GM12875 (cell line): Measurements from ENCODE around the gene SUSD6.

ENCODE experiments used
- H3K4me3 ChIP-seq: one replicate; pipeline ENCODE4 v1.5.1; 2011; ENCODE audit warnings: low read depth, low read length, control low read depth
- CTCF ChIP-seq: IDR thresholded peaks from 2 replicates; pipeline ENCODE4 v1.5.1; 2011; ENCODE audit warnings: low read depth, mild to moderate bottlenecking, control low read depth, inconsistent platforms, low read length, moderate library complexity, borderline replicate concordance; ENCODE audit not compliant: insufficient read depth

The SUSD6 gene

GRCh38 chr14:69606258-69607184 lies 4.9 kb upstream of the SUSD6 start:
- TF ChIP-seq CTCF: no peak
- H3K4me3 ChIP-seq: no peak overlapping the region

- no peak for TF ChIP-seq CTCF
- peak overlapping the region; percentile 26 for H3K4me3 ChIP-seq
Measured at GRCh38 chr14:69610020-69610873, 1.1 kb upstream of the SUSD6 start.

DNA sequence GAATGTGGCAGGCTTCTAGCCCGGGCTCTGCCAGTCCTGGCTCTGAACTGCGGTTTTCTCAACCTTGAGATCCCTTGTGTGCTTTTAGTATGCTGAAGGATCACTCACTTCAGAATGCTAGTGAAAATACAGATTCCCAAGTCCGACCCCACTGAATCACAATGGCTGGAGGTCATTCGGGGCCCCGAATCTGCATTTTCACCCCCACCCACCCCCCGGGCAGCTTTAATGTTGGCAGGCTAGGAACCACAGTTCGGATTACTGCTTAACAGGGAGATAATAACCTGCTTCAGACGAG lies 573 bp upstream of the SUSD6 start:
- no peak for TF ChIP-seq CTCF
- H3K4me3 ChIP-seq: peak overlapping the region; percentile 26

DNA sequence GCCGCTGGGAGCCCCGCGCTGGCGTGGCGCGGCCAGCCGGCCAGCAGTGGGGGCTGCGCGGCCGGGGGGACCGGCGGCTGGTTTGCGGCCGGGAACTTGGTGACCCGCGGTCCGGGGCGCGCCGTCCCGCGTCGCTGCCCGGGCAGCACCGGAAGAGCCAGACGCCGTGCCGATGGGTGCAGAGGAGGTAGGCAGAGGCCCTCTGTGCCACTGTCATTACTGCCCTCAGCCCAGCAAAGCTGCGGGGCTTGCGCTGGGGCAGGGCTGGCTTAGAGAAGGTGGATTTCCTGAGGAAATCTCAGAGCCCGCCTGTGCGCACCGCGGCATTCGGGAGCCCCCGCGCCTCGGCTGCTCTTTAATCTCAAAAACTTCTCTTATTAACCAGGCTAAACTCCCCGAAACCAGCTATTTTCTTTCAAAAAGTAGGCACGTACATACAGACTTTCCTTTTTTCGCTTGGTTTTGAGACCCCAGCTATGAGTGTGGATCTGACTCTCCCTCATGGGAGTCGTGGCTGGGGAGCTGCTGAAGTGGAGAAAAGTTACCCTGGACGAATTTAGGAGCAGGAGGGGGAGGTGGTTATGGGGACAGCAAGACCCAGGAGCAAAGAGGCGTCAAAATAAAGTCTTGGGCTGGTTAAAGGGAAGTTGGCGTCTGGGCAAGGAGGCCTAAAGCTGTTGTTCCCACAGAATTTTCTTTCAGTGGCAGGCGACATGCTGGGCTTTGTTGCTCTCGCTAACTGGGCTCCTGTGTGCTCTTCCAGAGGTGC lies 802 bp downstream of the SUSD6 start:
- H3K4me3 ChIP-seq: peak overlapping the region; percentile 59
- no peak for TF ChIP-seq CTCF

DNA sequence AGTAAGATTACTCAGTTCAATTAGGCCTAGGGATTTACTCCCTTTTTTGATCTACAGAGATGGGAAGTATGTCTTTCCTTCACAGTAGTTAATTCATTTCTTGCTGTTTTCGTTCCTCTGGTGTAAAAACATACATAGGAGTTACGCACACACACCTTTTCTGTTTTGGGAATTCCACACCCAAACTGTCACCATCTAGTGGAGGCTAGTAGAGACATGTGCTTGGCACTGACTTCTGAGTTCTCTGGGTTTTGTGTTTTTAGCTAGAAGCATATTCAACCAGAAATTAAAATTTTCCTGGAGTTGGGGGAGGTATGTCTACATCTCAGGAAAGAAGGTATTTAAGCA lies 1.4 kb downstream of the SUSD6 start:
- peak; percentile 22; the same call in 1 of the 2 replicates for TF ChIP-seq CTCF
- H3K4me3 ChIP-seq: peak overlapping the region; percentile 59

GRCh38 chr14:69613312-69614073 lies 2.1 kb downstream of the SUSD6 start:
- H3K4me3 ChIP-seq: peak overlapping the region; percentile 59
- no peak for TF ChIP-seq CTCF
